ENCODE data around the gene WBP1L. TPM values are rescaled to one million over a fixed set of nuclear protein-coding genes. Genes with fewer than 3 reads are reported as not detected.

Gene WBP1L
- total RNA-seq, 2 donors from 2014 or later = 123 to 268 TPM

GRCh38 chr10:102775935-102776669, 32.4 kb downstream of the WBP1L start:
- Histone ChIP-seq H3K9me3 (no peaks in the 10 kb centered on the region), H3K4me1 (ENCODE audit: control insufficient read depth in 1 of 2, low read depth in 2 of 2) (peaks cover 72 to 94% of the 10 kb centered on the region in 2 donors), H3K36me3 (no peaks in the 10 kb centered on the region), H3K27me3 (replicated peaks; ENCODE audit: insufficient read depth) (no peaks in the 10 kb centered on the region), H3K27ac (peak overlapping the region; percentile 99), H3K4me3 (peak overlapping the region; percentile 74)
- peak; percentile 37 for ATAC-seq (ENCODE audit: insufficient number of reproducible peaks, low FRiP score, low read depth)
- TF ChIP-seq, protein P1, sequence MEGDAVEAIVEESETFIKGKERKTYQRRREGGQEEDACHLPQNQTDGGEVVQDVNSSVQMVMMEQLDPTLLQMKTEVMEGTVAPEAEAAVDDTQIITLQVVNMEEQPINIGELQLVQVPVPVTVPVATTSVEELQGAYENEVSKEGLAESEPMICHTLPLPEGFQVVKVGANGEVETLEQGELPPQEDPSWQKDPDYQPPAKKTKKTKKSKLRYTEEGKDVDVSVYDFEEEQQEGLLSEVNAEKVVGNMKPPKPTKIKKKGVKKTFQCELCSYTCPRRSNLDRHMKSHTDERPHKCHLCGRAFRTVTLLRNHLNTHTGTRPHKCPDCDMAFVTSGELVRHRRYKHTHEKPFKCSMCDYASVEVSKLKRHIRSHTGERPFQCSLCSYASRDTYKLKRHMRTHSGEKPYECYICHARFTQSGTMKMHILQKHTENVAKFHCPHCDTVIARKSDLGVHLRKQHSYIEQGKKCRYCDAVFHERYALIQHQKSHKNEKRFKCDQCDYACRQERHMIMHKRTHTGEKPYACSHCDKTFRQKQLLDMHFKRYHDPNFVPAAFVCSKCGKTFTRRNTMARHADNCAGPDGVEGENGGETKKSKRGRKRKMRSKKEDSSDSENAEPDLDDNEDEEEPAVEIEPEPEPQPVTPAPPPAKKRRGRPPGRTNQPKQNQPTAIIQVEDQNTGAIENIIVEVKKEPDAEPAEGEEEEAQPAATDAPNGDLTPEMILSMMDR (IDR thresholded peaks at IDR 0.05) = no peak
- DNase-seq (ENCODE audit: low spot score) = peak; percentile 82

GRCh38 chr10:102776779-102777456, 33.2 kb downstream of the WBP1L start:
- Histone ChIP-seq H3K27ac (peak overlapping the region; percentile 99), H3K9me3 (no peaks in the 10 kb centered on the region), H3K4me3 (peak overlapping the region; percentile 74), H3K4me1 (ENCODE audit: control insufficient read depth in 1 of 2, low read depth in 2 of 2) (peaks cover 80 to 97% of the 10 kb centered on the region in 2 donors), H3K36me3 (no peaks in the 10 kb centered on the region), H3K27me3 (replicated peaks; ENCODE audit: insufficient read depth) (no peaks in the 10 kb centered on the region)
- peak; percentile 48 for ATAC-seq (ENCODE audit: insufficient number of reproducible peaks, low FRiP score, low read depth)
- DNase-seq (ENCODE audit: low spot score) = peak; percentile 85
- TF ChIP-seq, protein P1 (IDR thresholded peaks at IDR 0.05) = no peak

- Histone ChIP-seq H3K9me3 (no peaks in the 10 kb centered on the region), H3K4me1 (ENCODE audit: control insufficient read depth in 1 of 2, low read depth in 2 of 2) (peaks cover 83 to 96% of the 10 kb centered on the region in 2 donors), H3K4me3 (peak overlapping the region; percentile 74), H3K27me3 (replicated peaks; ENCODE audit: insufficient read depth) (no peaks in the 10 kb centered on the region), H3K36me3 (no peaks in the 10 kb centered on the region), H3K27ac (peak overlapping the region; percentile 99)
- no peak for ATAC-seq (ENCODE audit: insufficient number of reproducible peaks, low FRiP score, low read depth)
- DNase-seq (ENCODE audit: low spot score) = no peak
- TF ChIP-seq, protein P1 (IDR thresholded peaks at IDR 0.05) = no peak
Measured at GRCh38 chr10:102777711-102778453, 34.1 kb downstream of the WBP1L start.

DNA sequence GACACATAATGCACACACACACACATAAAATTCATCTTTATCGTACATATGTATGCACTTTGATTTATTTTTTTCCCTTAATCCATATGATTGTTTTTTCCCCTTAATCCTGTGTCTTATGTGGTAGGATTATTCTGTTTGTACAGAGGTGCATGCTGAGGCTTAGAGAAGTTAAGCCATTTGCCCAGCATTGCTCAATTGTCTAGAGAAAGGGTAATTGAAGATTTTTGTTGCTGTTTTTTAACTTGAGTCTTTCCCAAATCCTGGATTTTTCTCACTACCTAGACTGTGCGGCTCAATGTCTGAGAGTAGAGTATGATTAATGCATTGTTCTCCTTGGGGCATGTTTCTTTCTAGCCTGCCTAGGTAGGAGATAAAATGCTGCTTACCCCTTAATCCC, 35.0 kb downstream of the WBP1L start:
- Histone ChIP-seq H3K9me3 (no peaks in the 10 kb centered on the region), H3K27me3 (replicated peaks; ENCODE audit: insufficient read depth) (no peaks in the 10 kb centered on the region), H3K27ac (peak overlapping the region in 1 of 2 donors; percentile 99), H3K4me1 (ENCODE audit: control insufficient read depth in 1 of 2, low read depth in 2 of 2) (peaks cover 83 to 96% of the 10 kb centered on the region in 2 donors), H3K36me3 (no peaks in the 10 kb centered on the region), H3K4me3 (no peak overlapping the region)
- DNase-seq (ENCODE audit: low spot score) = no peak
- TF ChIP-seq, protein P1 (IDR thresholded peaks at IDR 0.05) = no peak
- no peak for ATAC-seq (ENCODE audit: insufficient number of reproducible peaks, low FRiP score, low read depth)

Measured in thoracic aorta (tissue), 2 donors.